GM12878 (cell line): ENCODE results near the gene DMD. TPM values are rescaled to one million over a fixed set of nuclear protein-coding genes. Genes with fewer than 3 reads are reported as not detected.

Source experiments
- ATAC-seq: fragments of 200-7000 bp; cut with Tn5 transposase; 3 replicates; pipeline ENCODE4 v1.9.1; 2020; ENCODE audit warnings: mild to moderate bottlenecking, moderate library complexity
- BruUV-seq: library from RNA; stranded (reverse); fragments of 400-500 nt; replicated peaks from 2 replicates; lab custom pipeline; 2021; lab: Mats Ljungman, UMichigan
- CTCF ChIA-PET: fragments of 300-600 bp; sonication (Branson Sonifier 250); formaldehyde crosslinking; extraction: SDS; loops from one replicate; lab custom pipeline; 2021; ENCODE audit warnings: inconsistent platforms; lab: Yijun Ruan, JAX
- POLR2A ChIA-PET: fragments of 350-600 bp; formaldehyde crosslinking; extraction: SDS; loops from one replicate; lab custom pipeline; 2021; ENCODE audit warnings: inconsistent platforms; lab: Charles Lee
- RAD21 ChIA-PET: fragments of 300-600 bp; sonication (Branson Sonifier 250); formaldehyde crosslinking; loops from one replicate; lab custom pipeline; 2023; ENCODE audit warnings: antibody characterized with exemption; ENCODE audit not compliant: unreplicated experiment; lab: Charles Lee
- SMC1A ChIA-PET: fragments of 300-600 bp; sonication (Branson Sonifier 250); formaldehyde crosslinking; loops from one replicate; lab custom pipeline; 2023; ENCODE audit not compliant: unreplicated experiment, uncharacterized antibody; lab: Charles Lee
- DNase-seq: peaks from one replicate; pipeline ENCODE4 v3.0.0-alpha.2; 2011; ENCODE audit warnings: low read depth, low spot score
- FAIRE-seq: peaks from 3 replicates; lab custom pipeline; 2011; peaks lifted over from hg19 to GRCh38; lab: Jason Lieb, UNC
- H2AFZ ChIP-seq: 2 replicates; pipeline ENCODE4 v1.6.0; 2011; ENCODE audit warnings: low read depth, low read length, control low read depth; ENCODE audit not compliant: control insufficient read depth
- H3K27ac ChIP-seq: 2 replicates; pipeline ENCODE4 v1.5.1; 2011; ENCODE audit warnings: control low read depth; ENCODE audit not compliant: control insufficient read depth, insufficient read depth
- H3K27me3 ChIP-seq, 2 experiments: replicated peaks in 1 of 2; 2 replicates each; pipeline versions ENCODE4 v1.6.0 to v1.6.1; 2011; ENCODE audit warnings: low read length in 1 of 2; ENCODE audit not compliant: control insufficient read depth in 2 of 2, insufficient read depth in 2 of 2
- H3K36me3 ChIP-seq, 2 experiments: 2 replicates each; pipeline ENCODE4 v1.5.1; 2011; ENCODE audit warnings: low read length in 1 of 2; ENCODE audit not compliant: control insufficient read depth in 2 of 2, insufficient read depth in 2 of 2
- H3K4me1 ChIP-seq: 2 replicates; pipeline ENCODE4 v1.6.1; 2011; ENCODE audit warnings: mild to moderate bottlenecking, low read length, moderate library complexity, mixed read lengths; ENCODE audit not compliant: control insufficient read depth, insufficient read depth
- H3K4me2 ChIP-seq: 2 replicates; pipeline ENCODE4 v1.6.0; 2011; ENCODE audit warnings: control low read depth; ENCODE audit not compliant: control insufficient read depth, insufficient read depth
- H3K4me3 ChIP-seq: fragments of 200-600 bp; sonication (generic); 2 replicates; pipeline ENCODE4 v1.5.1; 2016
- H3K79me2 ChIP-seq: 2 replicates; pipeline ENCODE4 v1.6.0; 2011; ENCODE audit warnings: low read length; ENCODE audit not compliant: control insufficient read depth, insufficient read depth
- H3K9ac ChIP-seq: 2 replicates; pipeline ENCODE4 v1.8.0; 2011; ENCODE audit warnings: low read length, control low read depth, mixed read lengths; ENCODE audit not compliant: control insufficient read depth, insufficient read depth
- H3K9me3 ChIP-seq: replicated peaks from 3 replicates; pipeline ENCODE4 v1.5.1; 2011; ENCODE audit warnings: mild to moderate bottlenecking, low read length; ENCODE audit not compliant: control insufficient read depth, insufficient read depth
- H4K20me1 ChIP-seq: 2 replicates; pipeline ENCODE4 v1.6.0; 2011; ENCODE audit not compliant: control insufficient read depth, insufficient read depth
- BMI1 ChIP-seq: fragments of 450-650 bp; IDR thresholded peaks from 2 replicates; pipeline ENCODE4 v1.6.1; 2016; ENCODE audit warnings: mild to moderate bottlenecking, moderate library complexity, borderline replicate concordance
- CBX3 ChIP-seq: fragments of 200-600 bp; sonication (generic); IDR thresholded peaks from 2 replicates; pipeline ENCODE4 v1.6.1; 2016; ENCODE audit warnings: low read depth, borderline replicate concordance
- DPF2 ChIP-seq: fragments of 450-650 bp; IDR thresholded peaks from 2 replicates; pipeline ENCODE4 v1.6.1; 2017; ENCODE audit warnings: mild to moderate bottlenecking
- GATAD2B ChIP-seq: fragments of 450-650 bp; conservative IDR thresholded peaks from 2 replicates; pipeline ENCODE4 v1.6.1; 2017; ENCODE audit warnings: low read depth, mild to moderate bottlenecking, moderate library complexity
- HDAC6 ChIP-seq: fragments of 200-600 bp; sonication (generic); IDR thresholded peaks from one replicate; pipeline ENCODE4 v1.8.0; 2017; ENCODE audit warnings: antibody characterized with exemption; ENCODE audit not compliant: unreplicated experiment
- IKZF2 ChIP-seq, 2 experiments: fragments of 450-650 bp; IDR thresholded peaks; 2 replicates each; pipeline ENCODE4 v1.6.1; 2017; ENCODE audit warnings: mild to moderate bottlenecking in 2 of 2, moderate library complexity in 2 of 2
- JUNB ChIP-seq: IDR thresholded peaks from 2 replicates; pipeline ENCODE4 v1.6.1; 2016; ENCODE audit warnings: antibody characterized with exemption, mild to moderate bottlenecking
- JUND ChIP-seq: IDR thresholded peaks from 2 replicates; pipeline ENCODE4 v1.6.1; 2012; ENCODE audit warnings: low read depth, mild to moderate bottlenecking, low read length, improper control_type of control experiment, moderate library complexity
- KAT2A ChIP-seq: conservative IDR thresholded peaks from 2 replicates; pipeline ENCODE4 v1.6.1; 2011; ENCODE audit warnings: low read depth, low read length; ENCODE audit not compliant: control insufficient read depth
- NFXL1 ChIP-seq: fragments of 450-650 bp; IDR thresholded peaks from 2 replicates; pipeline ENCODE4 v1.6.1; 2017; ENCODE audit warnings: antibody characterized with exemption, mild to moderate bottlenecking, borderline replicate concordance
- POLR2A ChIP-seq: IDR thresholded peaks from 2 replicates; pipeline ENCODE4 v1.6.1; 2011; ENCODE audit warnings: low read depth, mild to moderate bottlenecking, low read length
- RAD21 ChIP-seq: IDR thresholded peaks from 2 replicates; pipeline ENCODE4 v1.6.1; 2011; ENCODE audit warnings: mild to moderate bottlenecking, low read depth, low read length, moderate library complexity; ENCODE audit not compliant: insufficient read depth
- RAD51 ChIP-seq: fragments of 450-650 bp; IDR thresholded peaks from 2 replicates; pipeline ENCODE4 v1.6.1; 2016; ENCODE audit warnings: moderate library complexity, mild to moderate bottlenecking, inconsistent platforms
- SPI1 ChIP-seq: IDR thresholded peaks from 2 replicates; pipeline ENCODE4 v1.6.1; 2011; ENCODE audit warnings: low read depth, mild to moderate bottlenecking, low read length, moderate library complexity, borderline replicate concordance; ENCODE audit not compliant: insufficient read depth
- TAF1 ChIP-seq: IDR thresholded peaks from 2 replicates; pipeline ENCODE4 v1.6.1; 2011; ENCODE audit warnings: mild to moderate bottlenecking, low read depth, low read length, borderline replicate concordance
- TARDBP ChIP-seq: IDR thresholded peaks from 2 replicates; pipeline ENCODE4 v1.6.1; 2016; ENCODE audit warnings: borderline replicate concordance
- WGBS: methylation state at CpG from one replicate; pipeline ENCODE4 v1.1.6; 2016; ENCODE audit warnings: low lambda C conversion rate; ENCODE audit not compliant: insufficient replicate concordance, insufficient coverage; ENCODE audit errors: missing lambda C conversion rate; 5-methylcytosine and 5-hydroxymethylcytosine counted together
- in situ Hi-C: fragments of 300-500 bp; cut with MboI; formaldehyde crosslinking; loops from 9 replicates; pipeline ENCODE4 v1.14.3; 2018; ENCODE audit warnings: mixed read lengths
- intact Hi-C: fragments of 100-400 bp; cut with micrococcal nuclease; formaldehyde crosslinking; loops from one replicate; pipeline ENCODE4 v1.14.2; 2022; ENCODE audit not compliant: unreplicated experiment
- polyA plus RNA-seq, 11 experiments: library from polyadenylated mRNA; depleted of rRNA in 4 of 11; unstranded in 6 of 11; stranded (reverse) in 5 of 11; fragments of >200 nt; fragmentation: Nextera tagmentation in 4 of 11; fragmentation: Illumina TruSeq in 1 of 11; extraction: Ambion mirVana in 4 of 11; extraction: Trizol in 1 of 11; gene quantifications; 1 replicate in 1 of 11; 2 replicates in 10 of 11; pipeline versions ENCODE4 v1.2.1 to v1.2.3, GENCODE V29; 2011 to 2016; ENCODE audit warnings: inconsistent platforms in 2 of 11, missing spikeins in 2 of 11, low read depth in 1 of 11
- total RNA-seq, 4 experiments: library from RNA; depleted of rRNA in 3 of 4; stranded (reverse); fragments of >200 nt in 3 of 4; fragmentation: Illumina TruSeq in 1 of 4; extraction: Trizol in 1 of 4; gene quantifications; 2 replicates each; pipeline versions ENCODE4 v1.2.1 to v1.2.3, GENCODE V29; 2013 to 2021
- TF ChIP-seq, protein P1 (sequence below): IDR thresholded peaks from 2 replicates; pipeline ENCODE4 v1.6.1; 2011; ENCODE audit warnings: borderline replicate concordance, low read depth, mild to moderate bottlenecking, moderate library complexity, mixed read lengths, low read length; ENCODE audit not compliant: insufficient read depth; ENCODE audit errors: extremely low read length
- TF ChIP-seq, protein P2 (sequence below): fragments of 450-650 bp; IDR thresholded peaks from 2 replicates; pipeline ENCODE4 v1.6.1; 2017; ENCODE audit warnings: antibody characterized with exemption, mild to moderate bottlenecking, moderate library complexity

DMD gene
- total and polyA plus RNA-seq, 10 of the 15 experiments (the other 5 are each of a cell fraction or from before 2014, with no cell fraction given): 1.4 to 24.3 (median 4.3) TPM

DNA sequence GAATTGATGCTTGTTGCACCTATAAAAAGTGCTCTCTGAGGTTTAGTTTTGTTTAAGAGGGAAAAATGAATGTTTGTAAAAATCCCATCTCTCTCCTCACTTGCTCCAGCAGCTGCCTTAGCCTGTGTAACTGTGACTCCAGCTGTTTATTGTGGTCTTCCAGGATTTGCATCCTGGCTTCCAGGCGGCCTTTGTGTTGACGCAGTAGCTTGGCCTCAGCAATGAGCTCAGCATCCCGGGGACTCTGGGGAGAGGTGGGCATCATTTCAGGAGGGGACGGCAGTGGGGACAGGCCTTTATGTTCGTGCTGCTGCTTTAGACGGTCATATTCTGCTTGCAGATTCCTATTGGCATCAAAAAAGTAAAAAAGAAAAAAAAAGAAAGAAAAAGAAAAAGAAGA lies 2064.2 kb downstream of the DMD start:
- DNase-seq (no peak), ATAC-seq (no peak), FAIRE-seq (no peak)
- ChIA-PET SMC1A (no interaction called here), RAD21 (interaction anchor here (0.7 kb wide), 1 partner anchor 67 kb away, joined by 3 read pairs; no protein-coding TSS in a partner anchor), CTCF (interaction anchor here (0.7 kb wide), 1 partner anchor 1413 kb away, joined by 3 read pairs; no protein-coding TSS in a partner anchor), POLR2A (no interaction called here)
- H3K4me1 ChIP-seq: no peaks in the 10 kb centered on the region
- TF ChIP-seq KAT2A (no peak), JUND (no peak), TARDBP (no peak), RAD21 (no peak), DPF2 (no peak), BMI1 (no peak), GATAD2B (no peak), POLR2A (no peak), CBX3 (no peak), SPI1 (no peak), IKZF2 (IDR thresholded peaks at IDR 0.05) (no peak), JUNB (no peak), RAD51 (no peak), NFXL1 (no peak), TAF1 (no peak), HDAC6 (no peak)
- TF ChIP-seq, protein P1, sequence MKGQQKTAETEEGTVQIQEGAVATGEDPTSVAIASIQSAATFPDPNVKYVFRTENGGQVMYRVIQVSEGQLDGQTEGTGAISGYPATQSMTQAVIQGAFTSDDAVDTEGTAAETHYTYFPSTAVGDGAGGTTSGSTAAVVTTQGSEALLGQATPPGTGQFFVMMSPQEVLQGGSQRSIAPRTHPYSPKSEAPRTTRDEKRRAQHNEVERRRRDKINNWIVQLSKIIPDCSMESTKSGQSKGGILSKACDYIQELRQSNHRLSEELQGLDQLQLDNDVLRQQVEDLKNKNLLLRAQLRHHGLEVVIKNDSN: no peak
- TF ChIP-seq, protein P2, sequence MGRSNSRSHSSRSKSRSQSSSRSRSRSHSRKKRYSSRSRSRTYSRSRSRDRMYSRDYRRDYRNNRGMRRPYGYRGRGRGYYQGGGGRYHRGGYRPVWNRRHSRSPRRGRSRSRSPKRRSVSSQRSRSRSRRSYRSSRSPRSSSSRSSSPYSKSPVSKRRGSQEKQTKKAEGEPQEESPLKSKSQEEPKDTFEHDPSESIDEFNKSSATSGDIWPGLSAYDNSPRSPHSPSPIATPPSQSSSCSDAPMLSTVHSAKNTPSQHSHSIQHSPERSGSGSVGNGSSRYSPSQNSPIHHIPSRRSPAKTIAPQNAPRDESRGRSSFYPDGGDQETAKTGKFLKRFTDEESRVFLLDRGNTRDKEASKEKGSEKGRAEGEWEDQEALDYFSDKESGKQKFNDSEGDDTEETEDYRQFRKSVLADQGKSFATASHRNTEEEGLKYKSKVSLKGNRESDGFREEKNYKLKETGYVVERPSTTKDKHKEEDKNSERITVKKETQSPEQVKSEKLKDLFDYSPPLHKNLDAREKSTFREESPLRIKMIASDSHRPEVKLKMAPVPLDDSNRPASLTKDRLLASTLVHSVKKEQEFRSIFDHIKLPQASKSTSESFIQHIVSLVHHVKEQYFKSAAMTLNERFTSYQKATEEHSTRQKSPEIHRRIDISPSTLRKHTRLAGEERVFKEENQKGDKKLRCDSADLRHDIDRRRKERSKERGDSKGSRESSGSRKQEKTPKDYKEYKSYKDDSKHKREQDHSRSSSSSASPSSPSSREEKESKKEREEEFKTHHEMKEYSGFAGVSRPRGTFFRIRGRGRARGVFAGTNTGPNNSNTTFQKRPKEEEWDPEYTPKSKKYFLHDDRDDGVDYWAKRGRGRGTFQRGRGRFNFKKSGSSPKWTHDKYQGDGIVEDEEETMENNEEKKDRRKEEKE: no peak
- H3K4me3 ChIP-seq: no peak overlapping the region
- H3K79me2 ChIP-seq: no peaks in the 10 kb centered on the region
- H3K4me2 ChIP-seq: no peak overlapping the region
- no peaks in the 10 kb centered on the region for H3K36me3 ChIP-seq
- no peak overlapping the region for H3K9ac ChIP-seq
- in situ Hi-C loops: no loop called here
- 41% methylated on average over 6 of the region's 6 CpGs for WGBS
- no TSS peak for BruUV-seq
- H3K27me3 ChIP-seq: no peaks in the 10 kb centered on the region
- H2AFZ ChIP-seq: no peak overlapping the region
- H3K27ac ChIP-seq: no peak overlapping the region
- intact Hi-C loops: no loop called here
- H4K20me1 ChIP-seq: no peaks in the 10 kb centered on the region
- no peaks in the 10 kb centered on the region for H3K9me3 ChIP-seq
